PC-9 (cell line): ENCODE results near the gene PLEKHH3.

Experiments used
- CTCF ChIP-seq: fragments of 200-600 bp; sonication (generic); conservative IDR thresholded peaks from 2 replicates; pipeline ENCODE4 v1.6.1; 2017; ENCODE audit warnings: mixed run types, antibody characterized with exemption, mild to moderate bottlenecking, moderate library complexity
- EZH2 ChIP-seq: fragments of 200-600 bp; sonication (generic); IDR thresholded peaks from 2 replicates; pipeline ENCODE4 v1.8.0; 2017; ENCODE audit warnings: antibody characterized with exemption, low read depth

- TF ChIP-seq EZH2 (no peak), CTCF (peak; percentile 80)
Measured at GRCh38 chr17:42679492-42680330, 2.9 kb upstream of the PLEKHH3 start.
